COLO668 (cell line): ENCODE data around the gene TEX22.

Experiments used
- DNase-seq: peaks from one replicate; lab custom pipeline; 2025; ENCODE audit not compliant: unreplicated experiment; lab: John Stamatoyannopoulos, UW

TEX22 gene

DNA sequence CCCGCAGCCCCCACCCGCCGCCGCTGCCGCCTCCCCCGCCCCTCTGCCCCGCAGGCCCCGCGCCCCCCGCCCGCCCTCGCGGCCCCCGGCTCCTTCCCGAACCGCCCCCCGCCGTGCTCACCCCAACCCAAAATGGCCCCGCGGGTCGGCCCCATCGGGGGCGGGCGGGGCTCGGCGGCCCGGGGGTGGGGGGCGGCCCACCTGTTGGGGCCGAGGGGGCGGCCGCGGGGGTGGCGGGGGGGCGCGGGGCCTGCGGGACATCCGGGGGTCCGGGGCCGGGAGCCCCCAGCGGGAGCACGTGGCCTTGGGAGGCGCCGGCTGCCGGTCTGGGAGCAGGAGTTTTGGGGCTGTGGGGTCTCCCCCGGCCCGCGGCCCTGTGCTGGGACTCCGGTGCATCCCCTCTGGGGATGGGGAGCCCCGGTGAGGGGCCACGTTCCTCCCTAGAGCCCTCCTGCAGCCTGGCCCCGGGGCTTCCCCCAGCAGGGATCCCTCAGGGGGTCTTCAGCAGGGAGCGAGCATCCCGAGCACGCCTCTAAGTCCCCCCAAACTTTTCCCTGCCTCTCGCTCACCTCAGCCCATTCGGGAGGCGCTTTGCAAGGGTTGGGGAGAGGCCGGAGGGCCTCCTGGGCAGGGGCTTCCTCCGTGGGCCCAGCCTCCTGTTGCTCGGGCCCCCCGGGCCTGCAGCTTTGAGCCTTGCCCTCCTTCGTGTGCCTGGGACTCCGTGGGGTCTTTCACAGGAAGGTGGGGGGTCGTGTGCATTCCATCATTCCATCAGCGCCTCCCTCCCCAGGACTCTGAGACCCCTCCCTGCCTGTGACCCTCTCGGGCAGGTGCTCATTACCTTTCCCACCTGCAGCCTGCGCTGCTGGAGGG is 22.0 kb downstream of the TEX22 start:
- peak; percentile 34 for DNase-seq

DNA sequence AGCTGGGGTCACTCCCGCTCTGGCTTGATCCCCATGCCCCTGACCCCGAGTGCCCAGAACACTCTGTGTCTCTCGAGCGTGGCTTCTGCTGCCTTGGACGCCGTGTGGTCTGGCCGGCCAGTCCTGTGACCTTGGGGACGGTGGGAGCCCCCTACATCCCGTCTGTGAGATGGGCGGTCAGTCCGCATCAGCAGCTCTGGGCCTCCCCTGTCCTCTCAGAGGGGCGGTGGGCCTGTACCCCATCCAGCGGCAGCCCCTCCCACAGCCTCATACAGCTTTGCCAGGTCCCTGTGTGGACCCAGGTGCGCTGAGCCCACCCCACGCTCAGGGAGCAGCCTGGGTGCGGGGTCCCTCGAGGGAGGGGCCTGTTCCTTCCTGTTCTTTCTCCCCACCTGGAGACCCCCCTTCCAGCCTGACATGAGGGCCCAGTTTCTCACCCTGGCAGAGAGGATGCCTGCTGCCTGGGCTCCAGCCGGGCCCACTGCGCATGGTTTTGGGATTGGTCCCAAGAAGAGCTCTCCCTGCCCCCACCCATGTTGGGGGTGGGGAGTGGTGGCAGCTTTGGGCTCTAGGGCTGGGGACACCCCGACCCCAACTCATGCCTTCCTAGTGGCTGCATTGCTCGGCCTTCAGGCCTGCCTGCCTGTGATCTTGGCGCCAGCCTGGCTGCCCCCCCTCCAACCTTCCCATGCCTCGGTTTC is 22.8 kb downstream of the TEX22 start:
- no peak for DNase-seq

DNA sequence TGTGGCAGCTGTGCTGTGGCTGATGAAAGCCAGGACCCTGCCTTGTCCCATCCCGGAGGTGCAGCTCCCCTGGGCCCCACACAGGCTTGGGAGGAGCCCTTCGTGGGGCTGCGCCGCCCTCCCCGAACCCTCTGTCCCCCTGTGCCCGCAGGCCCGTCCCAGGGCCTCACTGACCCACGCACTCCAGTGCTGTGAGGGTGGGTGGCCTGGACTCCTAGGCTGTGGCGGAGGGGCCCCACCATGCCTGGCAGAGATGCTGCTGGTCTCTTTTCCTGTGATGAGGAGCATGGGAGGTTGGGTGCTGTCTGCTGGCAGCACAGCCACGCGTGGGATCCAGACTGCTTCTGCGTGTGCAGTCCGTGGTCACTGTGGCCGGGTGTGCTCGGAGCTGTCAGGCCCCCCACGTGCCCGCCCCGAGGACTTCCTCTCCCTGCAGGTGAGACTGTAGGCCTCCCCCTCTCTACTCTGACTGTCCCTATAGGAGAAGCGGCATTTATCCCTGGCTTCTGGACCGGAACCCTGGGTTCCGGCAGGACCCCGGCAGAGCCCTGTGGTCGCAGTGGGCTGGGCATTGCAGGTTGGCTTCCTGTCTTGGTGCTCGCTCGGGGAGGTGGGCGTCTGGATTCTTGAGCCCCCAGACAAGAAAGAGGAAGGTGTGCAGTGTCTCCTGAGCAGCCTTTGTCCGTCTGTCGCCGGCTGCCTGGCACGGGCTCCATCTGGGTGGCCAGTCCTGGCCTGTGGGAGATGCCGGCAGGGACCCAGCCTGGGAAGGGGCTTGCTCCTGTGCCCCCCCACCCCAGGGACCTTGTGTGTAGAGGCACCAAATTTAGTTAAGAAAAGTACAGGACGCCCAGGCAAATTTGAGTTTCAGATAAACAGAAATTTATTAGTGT is 23.6 kb downstream of the TEX22 start:
- DNase-seq, result no peak

DNA sequence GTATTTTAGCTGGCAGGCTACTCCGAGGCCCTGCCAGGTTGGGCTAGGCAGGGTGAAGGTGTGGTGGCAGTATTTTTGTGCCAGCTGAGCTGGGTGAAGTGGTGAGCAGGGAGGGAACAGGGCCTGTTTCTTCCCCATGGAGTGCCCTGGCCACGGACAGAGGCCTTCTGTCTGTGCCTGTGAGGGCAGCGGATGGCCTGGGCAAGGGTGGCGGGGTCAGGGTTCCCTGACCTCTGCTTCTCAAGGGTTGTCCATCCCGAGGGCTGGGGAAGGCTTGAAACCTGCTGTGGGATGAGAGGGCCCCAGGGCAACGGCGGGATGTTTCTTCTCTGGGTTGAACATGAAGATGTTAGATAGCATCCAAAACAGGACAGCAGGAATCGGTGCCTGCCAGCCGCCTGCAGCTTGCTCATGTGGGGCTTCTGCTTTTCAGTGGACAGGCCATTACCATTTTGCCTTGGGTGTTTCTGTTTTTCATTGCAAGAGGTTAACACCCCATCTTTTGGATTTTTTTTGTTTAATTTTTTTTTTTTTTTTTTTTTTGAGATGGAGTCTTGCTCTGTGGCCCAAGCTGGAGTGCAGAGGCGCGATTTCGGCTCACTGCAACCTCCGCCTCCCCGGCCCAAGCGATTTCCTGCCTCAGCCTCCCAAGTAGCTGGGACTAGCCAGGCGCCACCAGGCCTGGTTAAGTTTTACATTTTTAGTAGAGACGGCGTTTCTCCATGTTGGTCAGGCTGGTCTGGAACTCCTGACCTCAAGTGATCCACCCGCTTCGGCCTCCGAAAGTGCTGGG is 24.6 kb downstream of the TEX22 start:
- no peak for DNase-seq

DNA sequence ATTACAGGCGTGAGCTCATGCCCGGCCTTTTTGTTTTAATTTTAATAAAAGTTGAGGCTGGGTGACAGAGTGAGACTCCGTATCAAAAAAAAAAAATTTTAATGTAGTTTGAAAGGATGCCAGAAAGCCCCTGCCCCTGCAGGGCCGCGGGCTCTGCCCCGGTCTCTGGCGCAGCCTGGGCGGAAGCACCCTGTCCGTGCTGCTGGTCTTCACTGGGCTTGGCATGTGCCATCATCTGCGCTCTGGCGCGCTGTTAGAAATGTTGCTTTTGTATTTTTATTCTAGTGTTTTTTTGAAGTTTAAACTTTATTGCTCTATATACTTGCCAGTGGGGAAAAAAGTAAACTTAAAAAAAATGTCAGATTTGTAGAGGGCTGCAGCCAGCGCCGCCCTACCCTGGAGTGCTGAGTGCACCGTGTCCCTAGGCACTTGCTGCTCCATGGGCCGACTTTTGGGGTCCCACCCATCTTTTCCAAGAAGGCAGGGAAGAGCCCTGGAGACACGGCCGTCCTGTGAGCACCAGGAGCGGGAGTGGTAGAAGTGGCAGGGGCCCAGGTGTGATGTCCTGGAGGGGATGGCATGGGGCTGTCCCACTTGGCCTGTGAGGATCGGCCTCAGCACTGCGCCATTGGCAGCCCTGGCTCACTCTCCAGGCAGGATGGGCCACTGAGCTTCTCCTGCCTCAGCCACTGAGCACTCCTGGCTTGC is 25.3 kb downstream of the TEX22 start:
- DNase-seq, result no peak

DNA sequence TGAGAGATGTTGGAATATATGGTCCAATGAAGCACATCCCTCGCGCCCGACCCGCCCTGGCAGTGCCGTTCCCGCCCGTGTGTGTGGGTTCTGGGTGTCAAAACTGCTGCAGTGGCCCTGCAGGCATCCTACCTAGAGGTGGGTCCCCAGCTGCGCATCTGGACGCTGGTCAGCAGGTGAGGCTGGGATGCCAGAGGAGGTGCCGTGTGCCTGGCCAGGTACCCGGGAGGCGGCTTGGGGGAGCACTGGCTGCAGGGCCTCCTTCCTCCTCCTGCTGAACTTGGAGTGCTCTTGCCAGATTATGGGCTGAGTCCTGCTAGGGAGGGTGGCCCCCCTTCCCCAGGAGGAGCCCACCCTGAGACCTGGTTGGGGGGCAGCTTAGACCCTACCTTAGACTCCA is 26.5 kb downstream of the TEX22 start:
- DNase-seq, result no peak

DNA sequence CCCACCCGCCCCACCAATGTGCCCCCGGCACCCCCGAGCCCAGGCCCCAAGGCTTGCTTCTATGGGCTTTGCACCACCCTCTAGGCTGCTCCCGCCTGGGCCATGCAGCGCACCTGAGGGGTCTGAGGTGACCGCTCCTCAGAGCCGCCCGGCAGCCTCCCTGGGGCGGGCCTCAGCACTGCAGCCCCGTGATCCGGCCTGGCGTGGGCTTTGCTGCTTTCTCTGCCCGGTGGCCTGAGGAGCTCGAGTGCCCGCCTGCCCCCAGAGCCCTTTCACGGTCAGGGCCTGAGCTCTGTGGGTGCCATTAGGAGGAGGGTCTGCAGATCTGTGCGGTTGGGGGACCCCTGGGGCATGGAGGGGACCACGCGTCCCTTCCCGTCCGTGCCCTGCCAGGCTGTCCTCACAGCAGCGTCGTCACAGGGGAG is 27.5 kb downstream of the TEX22 start:
- no peak for DNase-seq

DNA sequence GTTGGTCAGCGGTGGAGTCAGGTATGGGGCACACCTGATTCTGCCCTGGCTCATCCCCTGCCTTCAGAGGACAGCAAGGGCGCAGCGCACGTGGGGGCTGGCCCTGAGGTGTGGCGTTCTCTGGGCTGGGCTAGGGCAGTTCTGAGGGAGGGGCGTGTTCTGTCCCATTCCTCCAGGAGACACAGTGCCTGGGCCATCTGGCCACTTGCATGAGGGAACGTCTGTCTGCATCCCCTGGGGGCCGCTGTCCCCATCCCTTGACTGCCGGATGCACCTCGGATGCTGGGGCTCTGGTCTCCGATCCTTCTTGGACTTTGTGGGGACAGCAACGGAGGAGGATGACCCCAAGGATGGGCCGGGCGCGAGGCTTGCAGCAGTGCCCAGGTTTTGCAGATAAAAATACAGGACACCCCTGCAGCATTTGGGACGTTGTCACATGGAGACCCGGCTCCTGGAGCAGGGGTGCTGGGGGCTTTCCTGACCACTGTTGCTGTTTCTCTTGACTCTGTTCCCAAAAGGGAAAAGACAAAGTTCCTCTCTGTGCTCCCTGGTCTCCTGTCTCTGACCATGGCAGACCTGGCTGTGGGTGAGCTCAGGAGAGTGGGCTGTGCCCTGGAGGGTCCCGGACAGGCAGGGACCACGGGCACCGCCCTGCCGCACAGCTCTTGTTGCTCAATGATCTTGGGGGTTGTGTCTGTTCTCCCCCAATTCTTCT is 28.2 kb downstream of the TEX22 start:
- no peak for DNase-seq

DNA sequence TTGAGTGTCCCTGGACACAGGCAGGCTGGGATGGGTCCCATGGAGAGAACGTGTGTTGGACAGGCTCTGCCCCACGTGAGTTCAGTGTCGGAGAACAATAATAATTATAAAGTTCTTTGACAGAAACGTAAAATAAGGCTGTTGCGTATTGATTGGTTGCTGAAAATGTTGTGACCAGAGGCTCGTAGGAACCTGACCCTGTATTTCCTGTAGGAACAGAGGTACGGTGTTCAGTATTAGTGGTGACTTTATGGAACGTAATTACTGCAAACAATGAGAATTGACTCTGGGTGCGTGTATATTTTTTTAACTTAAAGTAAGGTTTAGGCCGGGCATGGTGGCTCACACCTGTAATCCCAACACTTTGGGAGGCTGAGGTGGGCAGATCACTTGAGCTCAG is 29.1 kb downstream of the TEX22 start:
- DNase-seq, result no peak

DNA sequence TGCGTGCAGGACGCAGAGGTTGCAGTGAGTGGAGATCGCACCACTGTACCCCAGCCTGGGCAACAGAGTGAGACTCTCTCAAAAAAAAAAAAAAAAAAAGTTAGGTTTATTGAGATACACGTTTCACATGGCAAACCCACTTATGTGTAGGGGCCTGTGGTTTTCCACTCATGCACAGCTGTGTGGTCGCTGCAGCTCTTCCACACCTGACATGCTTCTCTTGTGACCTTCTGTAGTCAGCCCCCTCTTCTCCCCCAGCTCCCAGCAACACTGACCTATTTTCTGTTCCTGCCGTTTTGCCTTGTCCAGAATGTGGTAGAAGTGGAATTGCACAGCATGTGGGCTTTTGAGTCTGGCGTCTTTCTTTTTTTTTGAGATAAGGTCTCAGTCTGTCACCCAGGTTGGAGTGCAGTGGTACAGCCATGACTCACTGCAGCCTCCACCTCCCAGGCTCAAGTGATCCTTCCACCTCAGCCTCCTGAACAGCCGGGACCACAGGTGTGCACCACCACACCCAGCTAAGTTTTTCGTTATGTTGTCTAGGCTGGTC is 29.7 kb downstream of the TEX22 start:
- no peak for DNase-seq

DNA sequence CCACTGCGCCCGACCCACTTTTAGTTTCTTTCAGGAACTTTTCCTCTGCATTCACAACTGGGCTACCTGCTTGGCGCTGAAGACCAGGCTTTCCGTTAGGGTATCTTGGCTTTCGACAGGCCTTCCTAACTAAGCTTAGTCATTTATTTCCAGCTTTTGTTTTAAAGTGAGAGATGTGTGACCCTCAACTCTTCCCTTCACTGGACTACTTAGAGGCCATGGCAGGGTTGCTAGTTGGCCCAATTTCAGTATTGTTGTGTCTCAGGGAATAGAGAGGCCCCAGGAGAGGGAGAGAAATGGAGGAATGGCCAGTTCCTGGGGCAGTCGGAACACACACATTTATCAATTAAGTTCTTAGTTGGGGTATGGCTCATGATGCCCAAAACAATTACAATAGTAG is 31.7 kb downstream of the TEX22 start:
- DNase-seq, result no peak

DNA sequence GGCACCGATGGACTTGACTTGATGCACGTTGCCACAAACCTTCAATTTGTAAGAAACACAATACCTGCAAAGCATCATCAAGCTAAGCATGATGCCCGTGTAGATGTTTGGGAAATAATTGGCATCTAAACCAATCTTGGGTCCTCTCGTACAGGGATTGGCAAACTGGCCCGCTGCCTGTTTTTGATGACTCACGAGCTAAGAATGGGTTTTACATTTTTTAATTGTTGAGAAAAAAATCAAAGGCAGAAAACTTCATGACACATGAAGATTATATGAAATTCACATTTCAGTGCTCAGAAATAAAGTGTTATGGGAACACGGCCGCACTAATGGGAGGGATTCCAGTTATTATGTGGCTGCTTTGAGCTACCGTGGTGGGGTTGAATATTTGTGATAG is 32.2 kb downstream of the TEX22 start:
- no peak for DNase-seq

DNA sequence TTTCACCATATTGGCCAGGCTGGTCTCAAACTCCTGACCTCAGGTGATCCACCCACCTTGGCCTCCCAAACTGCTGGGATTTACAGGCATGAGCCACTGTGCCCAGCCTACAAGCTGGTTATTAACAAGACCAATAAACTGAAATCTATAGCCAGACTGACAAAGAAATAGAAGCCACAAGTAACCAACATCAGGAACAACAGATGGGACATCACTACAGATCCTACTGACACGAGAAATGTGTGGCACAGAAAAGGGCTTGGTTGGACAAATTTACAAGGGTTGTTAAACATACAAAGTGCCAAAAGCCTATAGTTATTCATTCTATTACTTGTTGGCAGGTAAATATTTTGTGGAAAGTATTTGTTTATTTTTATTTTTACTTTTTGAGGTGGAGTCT is 32.9 kb downstream of the TEX22 start:
- no peak for DNase-seq

DNA sequence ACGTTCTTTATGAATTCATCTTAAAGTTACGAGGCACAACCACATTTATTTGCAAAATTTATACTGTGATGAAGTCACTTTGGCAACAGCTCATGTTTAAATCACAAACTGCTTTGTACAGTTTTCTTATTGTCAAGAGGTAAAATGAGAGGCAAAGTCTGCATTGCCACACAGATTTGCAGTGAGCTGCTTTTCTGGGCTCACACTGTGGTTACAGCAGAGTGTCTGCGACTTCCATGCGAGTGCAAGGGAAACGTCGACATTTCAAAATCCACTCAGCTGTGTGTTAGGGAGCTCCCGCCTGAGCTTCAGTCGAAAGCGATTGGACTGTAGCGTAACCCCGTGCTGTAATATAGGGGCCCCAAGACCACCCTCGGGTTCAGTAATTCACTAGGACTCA is 34.3 kb downstream of the TEX22 start:
- DNase-seq, result no peak

DNA sequence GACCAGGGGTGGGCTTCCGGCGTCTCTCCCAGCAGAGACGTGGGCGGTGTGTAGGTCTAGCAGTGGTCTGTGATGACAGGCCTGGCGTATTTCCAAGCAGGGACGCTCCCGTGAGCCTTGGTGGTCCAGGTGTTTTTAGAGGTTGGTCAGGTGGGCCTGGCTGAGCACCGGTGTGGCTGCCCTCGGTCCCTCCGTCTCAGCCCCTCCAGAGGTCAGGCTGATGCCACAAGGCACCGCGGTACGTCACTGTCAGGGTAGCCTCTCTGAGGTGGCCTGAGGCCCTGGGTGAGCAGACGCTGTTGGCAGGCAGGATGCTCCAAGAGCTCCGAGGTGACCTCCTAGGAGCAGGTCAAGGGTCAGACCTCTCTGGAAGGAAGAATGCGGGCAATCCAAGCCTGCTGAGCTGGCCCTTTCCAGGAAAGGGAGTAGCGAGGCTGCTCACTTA is 34.8 kb downstream of the TEX22 start:
- DNase-seq, result no peak

DNA sequence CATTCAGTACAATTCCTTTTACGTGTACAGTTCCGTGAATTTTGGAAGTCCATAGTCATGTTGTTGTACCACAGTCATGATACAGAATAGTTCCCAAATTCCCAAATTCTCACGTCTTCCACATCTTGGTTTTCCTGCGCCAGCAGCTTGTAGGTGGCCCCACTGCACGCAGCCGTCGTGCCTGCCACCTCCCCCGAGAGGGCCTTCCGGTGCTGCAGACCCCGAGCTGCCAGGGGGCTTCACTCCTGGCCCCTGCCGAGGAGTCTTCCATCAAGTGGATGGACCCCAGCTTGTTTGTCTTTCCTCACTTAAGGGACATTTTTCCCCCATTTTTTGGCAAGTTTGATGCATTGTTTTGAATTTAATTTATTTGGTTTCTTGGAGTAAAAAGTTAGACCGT is 38.1 kb downstream of the TEX22 start:
- DNase-seq, result no peak

DNA sequence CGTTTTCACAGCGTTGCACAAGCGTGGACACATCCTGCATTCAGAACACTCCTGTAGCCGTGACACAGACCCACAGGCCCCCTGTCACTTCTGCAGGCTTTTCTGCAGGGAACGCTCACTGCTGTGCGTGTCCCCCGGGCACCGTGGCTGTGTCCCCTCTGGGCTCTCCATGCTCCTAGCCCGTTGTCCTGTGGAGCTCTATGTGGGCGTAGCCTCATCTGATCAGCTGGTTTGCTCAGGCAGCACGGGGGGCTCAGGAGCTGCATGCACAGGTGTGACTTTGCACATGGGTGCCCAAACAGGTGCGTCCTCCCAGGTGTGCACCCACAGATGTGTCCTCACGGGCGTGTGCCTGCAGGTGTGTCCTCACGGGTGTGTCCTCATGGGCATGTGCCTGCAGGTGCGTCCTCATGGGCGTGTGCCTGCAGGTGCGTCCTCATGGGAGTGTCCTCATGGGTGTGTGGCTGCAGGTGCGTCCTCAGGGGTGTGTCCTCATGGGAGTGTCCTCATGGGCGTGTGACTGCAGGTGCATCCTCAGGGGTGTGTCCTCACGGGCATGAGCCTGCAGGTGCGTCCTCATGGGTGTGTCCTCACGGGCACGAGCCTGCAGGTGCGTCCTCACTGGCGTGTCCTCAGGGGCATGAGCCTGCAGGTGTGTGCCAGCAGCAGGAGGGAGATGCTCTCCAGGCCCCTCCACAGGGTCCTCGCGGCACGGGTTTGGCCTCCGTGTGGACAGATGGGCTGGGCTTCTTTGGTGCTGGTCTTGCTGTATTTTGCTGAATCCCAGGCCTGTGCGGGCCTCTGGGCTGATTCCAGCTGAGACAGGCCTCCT is 38.8 kb downstream of the TEX22 start:
- peak; percentile 98 for DNase-seq
